ENCODE data around the gene FLRT1. TPM values are rescaled to one million over a fixed set of nuclear protein-coding genes. Genes with fewer than 3 reads are reported as not detected.

FLRT1 gene
- total and polyA plus RNA-seq, 2 of the 13 experiments (the other 11 are each of a cell fraction or from before 2014, with no cell fraction given) = 0.02 to 0.08 TPM

DNA sequence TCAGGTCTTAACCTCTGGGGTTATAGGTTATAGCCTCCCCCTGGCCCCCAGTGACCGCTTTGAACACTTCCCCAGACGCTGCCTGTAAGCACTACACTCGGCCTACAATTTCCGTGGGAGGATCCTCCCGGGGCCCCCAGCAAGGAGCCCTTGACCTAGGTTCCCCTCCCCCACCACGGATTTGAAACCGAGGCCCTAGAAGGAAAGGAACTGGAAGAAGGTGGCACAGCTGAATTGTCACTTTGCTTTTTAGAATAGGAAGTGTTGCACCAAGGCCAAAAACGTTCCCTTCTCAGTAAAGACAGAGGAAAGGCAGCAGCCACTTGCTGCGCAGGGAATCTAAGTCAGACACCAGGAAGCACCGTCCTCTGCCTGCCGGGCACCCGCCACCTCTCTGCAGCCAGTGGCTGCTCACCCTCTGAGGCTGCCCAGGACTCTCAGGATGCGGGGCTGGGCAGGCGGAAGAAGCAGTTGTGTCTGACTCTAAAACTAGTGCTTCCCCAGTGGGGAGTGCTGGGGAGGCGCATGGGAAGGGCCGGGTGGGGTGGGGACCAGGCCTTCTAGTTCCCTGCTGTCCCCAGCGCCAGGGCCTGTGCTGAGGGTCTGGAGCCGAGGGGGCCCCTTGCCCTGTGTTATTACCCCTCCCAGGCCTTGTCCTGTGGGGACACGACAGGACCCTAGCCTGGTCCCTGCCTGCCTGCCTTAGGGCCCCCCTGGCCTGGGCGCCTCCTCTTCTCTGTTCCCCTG, 7.9 kb upstream of the FLRT1 start (continued):
- TF ChIP-seq, protein P1, sequence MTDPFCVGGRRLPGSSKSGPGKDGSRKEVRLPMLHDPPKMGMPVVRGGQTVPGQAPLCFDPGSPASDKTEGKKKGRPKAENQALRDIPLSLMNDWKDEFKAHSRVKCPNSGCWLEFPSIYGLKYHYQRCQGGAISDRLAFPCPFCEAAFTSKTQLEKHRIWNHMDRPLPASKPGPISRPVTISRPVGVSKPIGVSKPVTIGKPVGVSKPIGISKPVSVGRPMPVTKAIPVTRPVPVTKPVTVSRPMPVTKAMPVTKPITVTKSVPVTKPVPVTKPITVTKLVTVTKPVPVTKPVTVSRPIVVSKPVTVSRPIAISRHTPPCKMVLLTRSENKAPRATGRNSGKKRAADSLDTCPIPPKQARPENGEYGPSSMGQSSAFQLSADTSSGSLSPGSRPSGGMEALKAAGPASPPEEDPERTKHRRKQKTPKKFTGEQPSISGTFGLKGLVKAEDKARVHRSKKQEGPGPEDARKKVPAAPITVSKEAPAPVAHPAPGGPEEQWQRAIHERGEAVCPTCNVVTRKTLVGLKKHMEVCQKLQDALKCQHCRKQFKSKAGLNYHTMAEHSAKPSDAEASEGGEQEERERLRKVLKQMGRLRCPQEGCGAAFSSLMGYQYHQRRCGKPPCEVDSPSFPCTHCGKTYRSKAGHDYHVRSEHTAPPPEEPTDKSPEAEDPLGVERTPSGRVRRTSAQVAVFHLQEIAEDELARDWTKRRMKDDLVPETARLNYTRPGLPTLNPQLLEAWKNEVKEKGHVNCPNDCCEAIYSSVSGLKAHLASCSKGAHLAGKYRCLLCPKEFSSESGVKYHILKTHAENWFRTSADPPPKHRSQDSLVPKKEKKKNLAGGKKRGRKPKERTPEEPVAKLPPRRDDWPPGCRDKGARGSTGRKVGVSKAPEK (CRISPR knock-in tag; IDR thresholded peaks at IDR 0.05; ENCODE audit: borderline replicate concordance) = no peak
- TF ChIP-seq THRA (CRISPR knock-in tag; IDR thresholded peaks at IDR 0.05; ENCODE audit: borderline replicate concordance) (no peak), POLR2AphosphoS2 (IDR thresholded peaks at IDR 0.05; ENCODE audit: low read depth, low read length) (no peak), ZNF337 (CRISPR knock-in tag; IDR thresholded peaks at IDR 0.05; ENCODE audit: borderline replicate concordance, low read depth) (no peak), RBAK (CRISPR knock-in tag; IDR thresholded peaks at IDR 0.05) (no peak), SYNCRIP (IDR thresholded peaks at IDR 0.05; ENCODE audit: insufficient read depth, low read depth, low read length) (no peak), ZNF556 (CRISPR knock-in tag; IDR thresholded peaks at IDR 0.05; ENCODE audit: borderline replicate concordance) (no peak), ZBTB1 (CRISPR knock-in tag; IDR thresholded peaks at IDR 0.05; ENCODE audit: borderline replicate concordance) (no peak), TCF7 (IDR thresholded peaks at IDR 0.05; ENCODE audit: low read depth) (no peak)
- TF ChIP-seq, protein P2, sequence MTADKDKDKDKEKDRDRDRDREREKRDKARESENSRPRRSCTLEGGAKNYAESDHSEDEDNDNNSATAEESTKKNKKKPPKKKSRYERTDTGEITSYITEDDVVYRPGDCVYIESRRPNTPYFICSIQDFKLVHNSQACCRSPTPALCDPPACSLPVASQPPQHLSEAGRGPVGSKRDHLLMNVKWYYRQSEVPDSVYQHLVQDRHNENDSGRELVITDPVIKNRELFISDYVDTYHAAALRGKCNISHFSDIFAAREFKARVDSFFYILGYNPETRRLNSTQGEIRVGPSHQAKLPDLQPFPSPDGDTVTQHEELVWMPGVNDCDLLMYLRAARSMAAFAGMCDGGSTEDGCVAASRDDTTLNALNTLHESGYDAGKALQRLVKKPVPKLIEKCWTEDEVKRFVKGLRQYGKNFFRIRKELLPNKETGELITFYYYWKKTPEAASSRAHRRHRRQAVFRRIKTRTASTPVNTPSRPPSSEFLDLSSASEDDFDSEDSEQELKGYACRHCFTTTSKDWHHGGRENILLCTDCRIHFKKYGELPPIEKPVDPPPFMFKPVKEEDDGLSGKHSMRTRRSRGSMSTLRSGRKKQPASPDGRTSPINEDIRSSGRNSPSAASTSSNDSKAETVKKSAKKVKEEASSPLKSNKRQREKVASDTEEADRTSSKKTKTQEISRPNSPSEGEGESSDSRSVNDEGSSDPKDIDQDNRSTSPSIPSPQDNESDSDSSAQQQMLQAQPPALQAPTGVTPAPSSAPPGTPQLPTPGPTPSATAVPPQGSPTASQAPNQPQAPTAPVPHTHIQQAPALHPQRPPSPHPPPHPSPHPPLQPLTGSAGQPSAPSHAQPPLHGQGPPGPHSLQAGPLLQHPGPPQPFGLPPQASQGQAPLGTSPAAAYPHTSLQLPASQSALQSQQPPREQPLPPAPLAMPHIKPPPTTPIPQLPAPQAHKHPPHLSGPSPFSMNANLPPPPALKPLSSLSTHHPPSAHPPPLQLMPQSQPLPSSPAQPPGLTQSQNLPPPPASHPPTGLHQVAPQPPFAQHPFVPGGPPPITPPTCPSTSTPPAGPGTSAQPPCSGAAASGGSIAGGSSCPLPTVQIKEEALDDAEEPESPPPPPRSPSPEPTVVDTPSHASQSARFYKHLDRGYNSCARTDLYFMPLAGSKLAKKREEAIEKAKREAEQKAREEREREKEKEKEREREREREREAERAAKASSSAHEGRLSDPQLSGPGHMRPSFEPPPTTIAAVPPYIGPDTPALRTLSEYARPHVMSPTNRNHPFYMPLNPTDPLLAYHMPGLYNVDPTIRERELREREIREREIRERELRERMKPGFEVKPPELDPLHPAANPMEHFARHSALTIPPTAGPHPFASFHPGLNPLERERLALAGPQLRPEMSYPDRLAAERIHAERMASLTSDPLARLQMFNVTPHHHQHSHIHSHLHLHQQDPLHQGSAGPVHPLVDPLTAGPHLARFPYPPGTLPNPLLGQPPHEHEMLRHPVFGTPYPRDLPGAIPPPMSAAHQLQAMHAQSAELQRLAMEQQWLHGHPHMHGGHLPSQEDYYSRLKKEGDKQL (CRISPR knock-in tag; IDR thresholded peaks at IDR 0.05; ENCODE audit: low read depth) = no peak
